CD4-positive, alpha-beta T cell treated with Interleukin-6 at 100 ng/mL for 8 hours (primary cell): Measurements from ENCODE around the gene NXT1.

Experiments
- DNase-seq: peaks from one replicate; pipeline ENCODE4 v3.0.0-alpha.2; 2020; ENCODE audit warnings: mixed read lengths, low spot score

The NXT1 gene

DNA sequence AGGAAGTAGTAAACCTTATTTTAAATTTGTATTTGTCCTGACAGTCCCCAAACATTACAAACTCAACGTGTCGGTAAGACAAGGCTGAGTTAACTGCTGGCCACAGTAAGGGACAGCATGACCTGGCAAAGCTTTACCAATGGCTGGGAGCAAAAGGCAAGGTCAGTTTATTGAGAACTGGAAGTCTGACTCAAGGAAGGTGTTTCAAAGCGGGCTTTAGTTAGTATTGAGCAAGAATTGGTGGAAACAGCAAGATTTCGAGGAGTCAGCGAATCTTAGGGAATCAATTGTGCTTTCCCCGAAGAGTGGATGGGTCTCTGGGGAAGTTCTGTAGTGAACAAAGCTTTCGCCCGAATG, 10.5 kb downstream of the NXT1 start:
- no peak for DNase-seq

DNA sequence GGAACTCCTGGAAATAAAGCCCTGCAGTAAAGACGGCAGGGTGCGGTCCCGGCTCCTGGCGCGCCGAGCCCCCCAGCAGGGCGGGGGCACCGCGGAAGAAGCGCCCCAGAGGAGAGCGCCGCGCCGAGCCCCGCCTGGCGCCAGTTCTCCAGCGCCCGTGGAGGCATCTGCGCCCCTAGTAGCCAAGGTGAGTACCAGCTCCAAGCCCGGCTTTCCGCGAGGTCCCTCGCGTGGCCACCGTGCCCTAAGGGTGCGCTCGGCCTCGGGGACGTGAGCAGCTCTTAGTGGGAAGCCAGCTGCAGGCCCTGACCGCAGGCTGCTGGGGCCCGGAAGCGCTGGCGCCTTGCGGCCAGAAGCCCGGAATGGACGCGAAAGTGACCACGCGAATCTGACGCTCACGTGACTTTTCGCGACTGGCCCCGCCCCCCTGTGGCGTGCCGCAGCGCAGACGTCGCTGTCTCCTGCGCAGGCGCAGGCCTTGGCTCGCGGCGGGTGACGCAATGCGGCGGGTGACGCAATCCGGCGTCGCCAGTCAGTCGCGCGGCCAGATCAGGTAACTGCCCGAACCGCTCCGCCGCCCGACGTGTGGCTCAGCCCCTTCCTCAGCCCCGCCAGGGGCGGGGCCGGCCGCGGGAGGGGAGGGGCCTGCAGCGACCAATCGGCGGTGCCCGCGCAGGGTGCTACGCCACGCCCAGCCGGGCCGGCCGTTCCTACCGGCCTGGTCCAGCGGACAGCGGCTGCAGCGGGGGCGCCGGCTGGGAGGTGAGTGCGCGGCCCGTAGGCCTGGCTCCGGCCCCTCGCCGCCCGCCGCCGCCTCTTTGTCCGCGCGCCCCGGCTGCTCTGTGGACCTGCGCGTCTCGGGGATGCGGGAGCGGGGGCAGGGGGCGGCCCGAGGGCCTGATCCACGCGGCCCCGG, 11.1 kb downstream of the NXT1 start, which contains the start of gene GZF1:
GZF1 (plus strand) TSS at position 707 of the 916 bp plus-strand sequence. CDS start 2,202 bp downstream, outside the sequence.
- DNase-seq = peak; percentile 98

DNA sequence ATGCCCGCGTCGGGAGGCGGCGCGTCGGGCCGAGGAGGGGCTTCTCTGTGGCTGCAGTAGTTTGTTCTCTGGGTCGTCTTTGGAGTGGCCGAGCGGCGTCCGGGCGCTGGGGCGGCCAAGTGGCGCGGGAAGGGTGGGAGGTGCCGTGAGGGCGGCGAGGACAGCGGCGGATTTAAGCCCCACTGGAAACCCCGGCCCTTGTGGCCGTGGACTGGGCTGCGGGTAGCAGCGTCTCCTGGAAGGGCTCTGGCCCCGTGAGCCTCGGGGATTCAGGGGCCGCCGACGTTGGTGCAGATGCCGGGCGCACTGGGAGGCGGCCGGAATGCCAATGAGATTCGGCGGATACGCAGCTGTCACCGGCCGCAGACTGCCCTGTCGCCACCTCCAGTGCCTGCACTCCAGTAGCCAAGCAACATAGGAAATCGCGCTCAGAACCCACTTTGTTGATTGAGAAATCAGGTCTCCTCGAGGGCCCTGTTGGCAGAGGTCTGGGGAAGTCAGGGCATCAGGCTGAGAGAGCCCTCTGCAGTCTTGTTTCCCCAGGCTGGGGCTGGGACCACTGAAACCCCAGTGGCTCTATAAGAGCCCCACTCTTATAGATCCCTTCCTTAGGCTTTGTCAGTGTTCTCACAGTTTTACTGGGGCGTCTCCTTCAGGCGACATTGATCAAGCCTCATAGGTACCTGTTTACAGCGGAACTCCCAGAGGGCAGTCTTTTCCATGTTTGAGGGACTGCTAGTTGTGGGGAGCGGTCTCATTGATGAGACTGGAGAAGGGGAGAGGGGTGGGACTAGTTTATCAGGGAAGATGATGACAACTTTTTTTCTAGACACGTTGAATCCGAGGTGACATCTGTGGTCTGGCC, 12.0 kb downstream of the NXT1 start:
- peak; percentile 15 for DNase-seq

DNA sequence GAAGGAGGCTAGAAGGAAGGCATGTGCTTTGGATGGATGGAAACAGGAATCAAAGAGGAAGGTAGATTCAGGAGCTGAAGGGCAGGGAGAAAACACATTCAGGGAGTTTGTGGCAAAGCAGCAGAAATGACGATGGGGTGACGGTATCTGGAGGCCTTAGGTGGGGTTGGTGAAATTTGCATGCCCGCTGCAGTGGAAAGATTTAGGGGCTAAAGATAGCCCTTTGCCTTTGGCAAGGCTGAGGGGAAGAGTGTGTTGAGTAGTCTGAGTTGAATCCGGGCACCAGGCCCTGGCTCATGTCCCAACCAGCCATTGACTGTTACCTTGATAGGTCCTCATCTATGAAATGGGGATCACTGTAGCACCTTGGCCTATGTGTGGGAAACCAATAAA, 12.7 kb downstream of the NXT1 start:
- no peak for DNase-seq

DNA sequence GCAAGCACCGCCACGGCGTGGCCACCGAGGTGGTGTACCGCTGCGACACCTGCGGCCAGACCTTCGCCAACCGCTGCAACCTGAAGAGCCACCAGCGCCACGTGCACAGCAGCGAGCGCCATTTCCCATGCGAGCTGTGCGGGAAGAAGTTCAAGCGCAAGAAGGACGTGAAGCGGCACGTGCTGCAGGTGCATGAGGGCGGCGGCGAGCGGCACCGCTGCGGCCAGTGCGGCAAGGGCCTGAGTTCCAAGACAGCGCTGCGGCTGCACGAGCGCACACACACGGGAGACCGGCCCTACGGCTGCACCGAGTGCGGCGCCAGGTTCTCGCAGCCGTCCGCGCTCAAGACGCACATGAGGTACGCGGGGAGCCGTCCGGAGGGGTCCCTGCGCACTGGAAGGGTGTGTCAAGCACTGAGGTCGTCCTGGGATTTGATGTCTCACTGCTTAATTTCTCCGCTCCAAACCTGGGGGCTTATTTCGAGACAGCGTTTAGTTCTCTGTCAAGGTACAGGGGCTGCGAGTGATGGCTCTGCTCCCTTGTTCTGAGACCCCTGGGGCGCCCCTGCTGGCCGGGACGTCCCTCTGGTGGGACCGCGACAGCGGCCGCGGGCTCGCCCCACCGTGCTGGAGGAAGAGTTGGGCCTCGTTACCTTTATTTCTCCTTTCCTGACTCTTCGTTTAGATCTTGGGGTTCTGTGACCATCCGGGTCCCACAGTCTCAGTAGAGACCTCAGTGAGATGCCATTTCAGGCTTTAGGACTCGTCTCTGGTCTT, 15.0 kb downstream of the NXT1 start:
- DNase-seq = no peak

DNA sequence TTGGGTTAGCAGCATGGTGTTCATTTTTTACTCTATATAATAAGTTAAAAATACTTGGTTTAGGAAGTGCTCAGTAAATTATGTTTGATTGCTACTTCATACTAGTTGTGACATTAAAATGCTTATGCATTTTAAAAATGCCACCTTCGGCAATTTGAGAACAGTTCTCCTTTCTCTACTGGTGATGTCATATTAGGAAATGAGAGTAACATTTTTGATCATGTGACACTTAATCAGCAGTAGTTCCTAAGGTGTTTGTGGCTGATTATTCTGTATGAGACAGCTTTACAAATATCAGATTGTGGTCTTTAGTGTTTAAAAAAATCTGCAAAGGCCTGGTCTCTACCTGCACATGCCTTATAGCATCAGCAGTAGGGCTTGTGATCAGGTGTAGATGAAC, 15.8 kb downstream of the NXT1 start:
- DNase-seq = no peak

DNA sequence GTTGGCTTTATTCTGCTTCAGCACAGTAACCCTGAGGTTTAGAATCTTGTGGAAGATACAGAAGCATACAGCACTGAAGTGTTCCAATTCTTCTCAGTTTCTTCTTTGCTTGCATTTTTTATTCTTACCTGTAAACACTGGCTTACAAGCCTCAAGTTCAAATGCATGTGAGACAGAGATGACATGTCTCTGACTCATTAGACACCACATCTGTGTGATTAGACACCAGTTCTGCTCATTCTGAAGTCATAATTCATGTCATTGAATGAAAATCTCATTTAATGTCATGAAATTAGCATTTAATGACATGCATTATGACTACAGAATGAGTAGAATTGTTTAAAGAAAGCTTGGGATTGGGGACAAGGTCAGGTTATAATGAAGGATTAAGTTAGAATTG, 17.2 kb downstream of the NXT1 start:
- no peak for DNase-seq

DNA sequence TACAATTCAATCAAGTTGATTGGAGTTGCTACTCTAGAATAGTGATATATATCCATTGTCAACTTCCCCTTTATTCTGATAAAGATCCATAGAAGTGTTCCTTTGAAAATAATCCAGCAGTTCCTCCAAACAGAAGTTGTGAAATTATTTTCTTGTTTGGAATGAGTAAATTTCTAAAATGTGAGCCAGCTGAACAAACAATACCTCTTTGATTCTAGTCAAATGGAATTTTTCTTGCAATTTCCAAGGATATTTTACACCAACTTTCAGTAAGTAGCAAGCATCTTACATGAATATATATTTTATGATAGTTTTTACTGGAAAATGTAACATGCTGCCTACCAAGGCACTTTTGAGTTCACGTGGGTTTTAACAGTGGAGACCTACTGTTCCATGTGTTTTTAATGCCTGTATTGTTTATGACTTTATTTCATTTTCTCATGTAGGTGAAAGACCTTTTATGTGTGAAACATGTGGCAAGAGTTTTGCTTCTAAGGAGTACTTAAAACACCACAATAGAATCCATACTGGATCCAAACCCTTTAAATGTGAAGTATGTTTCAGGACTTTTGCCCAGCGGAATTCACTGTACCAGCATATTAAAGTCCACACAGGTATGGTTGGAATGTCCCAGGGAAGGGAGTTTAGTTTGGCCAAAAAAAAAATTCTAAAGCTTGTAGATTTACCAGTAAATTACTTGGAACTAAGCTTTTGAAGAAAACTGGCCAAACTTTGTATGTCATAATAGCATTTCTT, 17.9 kb downstream of the NXT1 start:
- DNase-seq = no peak

DNA sequence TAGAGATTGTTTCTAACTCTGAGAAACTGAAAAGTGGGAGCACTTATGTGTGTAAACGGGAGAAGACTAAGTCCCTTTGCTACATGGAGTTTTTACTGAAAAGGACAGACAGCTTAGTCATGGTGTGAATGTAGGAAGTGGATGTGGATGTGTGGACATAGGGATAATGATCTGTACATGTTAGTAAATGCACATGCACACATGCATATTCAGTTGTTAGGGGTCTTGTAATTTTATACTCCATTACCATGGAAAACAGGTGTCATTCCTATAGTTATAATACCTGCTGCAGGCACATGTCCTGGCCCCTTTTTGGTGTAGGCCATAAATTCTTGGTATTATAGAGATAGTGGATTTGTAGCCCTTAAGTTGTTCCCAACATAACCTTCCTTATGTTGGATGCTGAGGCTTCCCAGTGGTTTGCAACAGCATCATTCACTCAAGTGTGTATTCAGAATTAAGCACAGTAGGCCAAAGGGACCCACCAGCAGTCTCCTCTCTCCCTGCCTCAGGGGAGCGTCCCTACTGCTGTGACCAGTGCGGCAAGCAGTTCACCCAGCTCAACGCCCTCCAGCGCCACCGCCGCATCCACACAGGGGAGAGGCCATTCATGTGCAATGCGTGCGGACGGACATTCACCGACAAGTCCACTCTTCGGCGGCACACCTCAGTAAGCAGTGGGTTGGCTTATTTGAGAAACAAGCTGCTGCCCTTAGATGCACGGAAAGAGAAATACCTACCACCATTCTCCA, 18.7 kb downstream of the NXT1 start:
- DNase-seq = no peak

DNA sequence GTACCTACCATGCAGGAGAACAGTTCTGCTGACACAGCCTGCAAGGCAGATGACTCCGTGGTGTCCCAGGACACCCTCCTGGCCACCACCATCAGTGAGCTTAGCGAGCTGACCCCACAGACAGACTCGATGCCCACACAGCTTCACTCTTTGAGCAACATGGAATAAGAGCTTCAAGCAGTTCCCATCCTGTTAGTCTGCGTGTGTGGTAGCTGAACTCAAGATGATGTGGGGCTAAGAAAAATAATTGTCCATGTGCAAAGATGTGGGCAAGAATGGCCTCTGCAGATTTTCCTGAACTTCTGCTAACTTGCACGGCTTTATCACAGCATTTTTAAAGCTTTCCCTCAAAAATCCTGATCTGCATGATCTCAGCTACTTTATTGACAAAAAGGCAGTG, 19.7 kb downstream of the NXT1 start:
- no peak for DNase-seq

DNA sequence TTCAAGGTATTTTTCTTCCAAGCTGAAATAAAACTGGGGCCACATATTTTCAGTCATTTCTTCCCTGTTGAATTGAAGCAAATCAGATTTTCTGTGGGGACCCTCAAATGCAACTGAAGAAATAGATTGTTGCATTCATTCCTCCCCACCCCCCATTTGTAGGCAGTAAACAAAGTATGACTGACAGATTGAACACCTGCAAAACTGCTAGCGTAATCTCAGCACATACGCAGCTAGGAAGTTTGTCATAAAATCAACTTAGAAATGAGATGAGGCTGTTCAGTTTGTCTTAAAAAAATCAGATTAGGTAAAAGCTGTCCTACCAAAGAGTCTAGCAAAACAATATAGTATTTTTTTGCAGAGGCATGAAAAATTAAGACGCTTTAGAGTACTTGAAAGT, 20.3 kb downstream of the NXT1 start:
- no peak for DNase-seq

DNA sequence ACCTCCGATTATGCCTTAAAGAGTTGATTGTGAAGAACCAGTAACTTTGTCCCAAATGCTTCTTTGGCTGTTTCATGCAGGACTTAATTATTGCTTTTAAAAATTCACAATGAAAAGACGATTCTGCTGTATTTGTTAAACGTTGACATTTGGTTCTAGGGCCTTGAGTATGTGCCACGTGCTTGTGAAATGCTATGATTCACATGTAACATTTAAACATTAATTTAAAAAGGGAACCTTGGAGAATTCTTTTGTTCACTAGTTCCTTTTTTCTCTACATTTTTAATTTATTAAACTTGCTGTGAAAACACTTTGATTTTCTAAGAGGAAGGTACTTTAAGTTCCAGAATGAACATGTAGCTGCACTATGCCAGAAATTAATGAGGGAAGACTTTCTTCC, 20.9 kb downstream of the NXT1 start:
- no peak for DNase-seq

DNA sequence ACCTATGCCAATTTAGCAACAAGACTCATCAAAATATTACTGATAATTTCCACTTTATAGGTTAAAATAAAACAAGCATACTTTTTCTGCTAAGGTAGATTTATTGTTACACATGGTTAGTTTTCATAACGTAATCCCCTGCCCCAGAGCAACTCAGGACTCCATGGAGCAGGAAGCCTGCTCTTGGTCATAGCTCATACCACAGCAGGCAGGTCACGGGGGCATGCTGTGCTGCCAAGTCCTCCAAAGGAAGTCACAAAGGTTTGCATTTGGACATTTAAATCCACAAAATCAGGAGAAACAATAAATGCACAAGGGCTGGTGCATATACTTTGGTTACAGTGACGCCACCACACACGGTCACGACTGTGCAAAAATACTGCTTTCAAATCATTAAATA, 23.9 kb downstream of the NXT1 start:
- DNase-seq = no peak

DNA sequence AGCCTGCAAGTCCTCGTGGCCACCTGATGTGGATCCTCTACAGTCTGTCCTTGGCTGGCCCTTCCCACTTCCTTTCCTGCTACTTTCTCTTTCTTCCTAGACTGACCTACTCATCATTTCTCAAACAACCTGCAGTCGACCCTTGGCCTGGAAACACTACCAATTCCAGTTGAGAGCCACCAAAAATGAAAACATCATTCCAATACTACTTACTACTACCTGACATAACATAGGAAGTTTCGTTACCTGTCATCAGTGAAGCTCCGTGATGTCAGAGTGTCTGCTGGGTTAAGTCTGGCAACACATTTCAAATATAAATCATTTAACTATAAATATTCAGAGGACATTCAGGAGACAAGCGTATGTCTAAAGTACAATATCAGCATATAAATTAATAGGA, 25.2 kb downstream of the NXT1 start:
- DNase-seq = no peak

DNA sequence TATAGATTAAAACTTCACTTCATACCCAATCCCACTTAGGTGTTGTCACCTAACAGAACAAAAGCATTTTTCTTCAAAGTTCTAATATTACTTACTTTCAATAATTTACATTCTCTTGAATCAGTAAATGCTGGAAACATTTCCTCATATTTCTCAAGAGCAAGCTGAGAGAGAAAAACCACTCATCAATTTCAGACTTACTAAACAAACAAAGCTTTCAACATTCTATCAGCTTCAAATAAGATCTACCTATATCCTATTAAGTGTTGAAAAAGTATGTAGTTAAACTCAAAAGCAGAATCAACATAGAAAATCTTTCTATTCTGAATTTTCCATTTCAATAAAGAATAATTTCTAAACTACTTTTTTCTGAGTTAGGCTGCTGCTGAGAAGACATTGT, 29.2 kb downstream of the NXT1 start:
- DNase-seq = no peak

DNA sequence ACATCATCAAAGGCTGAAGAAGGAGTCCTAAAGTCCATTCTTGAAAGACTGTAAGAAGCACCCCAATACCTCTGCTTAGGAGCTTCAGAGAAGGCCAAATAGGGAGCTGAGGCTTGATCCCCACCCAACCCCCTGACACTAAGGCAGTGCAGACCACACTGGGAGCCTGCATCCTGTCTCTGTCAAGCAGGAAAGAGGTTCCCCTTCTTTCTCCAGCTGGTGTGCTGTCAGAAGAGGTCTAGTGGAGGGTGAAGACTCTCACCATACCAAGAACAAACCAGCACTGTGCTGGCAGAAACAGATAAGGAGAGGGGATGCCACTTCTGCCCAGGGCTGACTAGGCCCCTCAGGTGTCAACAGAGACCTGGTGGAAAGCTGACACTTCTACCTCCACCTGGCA, 31.3 kb downstream of the NXT1 start:
- DNase-seq = no peak

DNA sequence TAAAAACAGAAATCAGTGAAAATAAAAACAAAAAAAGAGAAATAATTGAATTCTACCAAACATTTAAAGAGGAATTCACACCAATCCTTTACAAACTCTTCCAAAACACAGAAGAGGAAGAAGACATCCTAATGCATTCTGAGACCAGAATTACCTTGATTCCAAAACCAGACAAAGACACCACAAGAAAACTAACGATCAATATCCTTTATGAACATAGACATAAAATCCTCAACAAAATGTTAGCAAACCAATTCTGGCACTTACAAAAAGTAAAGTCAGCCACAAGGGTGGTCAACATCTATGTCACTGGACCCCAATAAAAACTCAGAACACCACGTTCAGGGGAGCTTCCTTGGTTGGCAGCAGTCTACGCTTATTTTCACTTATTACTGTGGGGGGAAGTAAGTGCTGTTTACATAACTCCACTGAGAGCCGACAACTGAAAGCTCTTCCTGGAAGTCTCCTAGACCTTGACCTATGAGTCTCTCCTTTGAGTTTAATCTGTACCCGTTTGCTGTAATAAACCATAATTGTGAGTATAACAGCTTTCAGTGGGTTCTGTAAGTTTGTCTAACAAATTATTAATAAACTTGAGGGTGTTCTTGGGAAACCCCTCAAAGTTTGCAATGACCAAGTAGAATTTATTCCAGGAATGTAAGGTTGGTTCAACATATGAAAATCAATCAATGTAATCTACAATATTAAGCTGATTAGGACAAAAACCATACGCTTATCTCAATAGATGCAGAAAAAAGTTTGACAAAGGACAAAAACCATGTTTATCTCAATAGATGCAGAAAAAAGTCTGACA, 35.9 kb downstream of the NXT1 start:
- DNase-seq = no peak

DNA sequence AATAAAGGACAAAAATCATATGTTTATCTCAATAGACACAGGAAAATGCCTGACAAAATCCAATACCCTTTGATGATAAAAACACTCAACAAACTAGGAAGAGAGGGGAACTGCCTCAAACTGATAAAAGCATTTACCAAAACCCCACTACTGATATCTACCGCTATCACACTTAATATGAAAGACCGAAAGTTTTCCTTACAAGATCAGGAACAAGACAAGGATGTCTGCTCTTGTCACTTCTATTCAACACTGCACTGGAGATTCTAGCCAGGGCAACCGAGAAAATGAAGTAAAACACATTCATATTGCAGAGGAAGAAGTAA, 36.5 kb downstream of the NXT1 start:
- no peak for DNase-seq

DNA sequence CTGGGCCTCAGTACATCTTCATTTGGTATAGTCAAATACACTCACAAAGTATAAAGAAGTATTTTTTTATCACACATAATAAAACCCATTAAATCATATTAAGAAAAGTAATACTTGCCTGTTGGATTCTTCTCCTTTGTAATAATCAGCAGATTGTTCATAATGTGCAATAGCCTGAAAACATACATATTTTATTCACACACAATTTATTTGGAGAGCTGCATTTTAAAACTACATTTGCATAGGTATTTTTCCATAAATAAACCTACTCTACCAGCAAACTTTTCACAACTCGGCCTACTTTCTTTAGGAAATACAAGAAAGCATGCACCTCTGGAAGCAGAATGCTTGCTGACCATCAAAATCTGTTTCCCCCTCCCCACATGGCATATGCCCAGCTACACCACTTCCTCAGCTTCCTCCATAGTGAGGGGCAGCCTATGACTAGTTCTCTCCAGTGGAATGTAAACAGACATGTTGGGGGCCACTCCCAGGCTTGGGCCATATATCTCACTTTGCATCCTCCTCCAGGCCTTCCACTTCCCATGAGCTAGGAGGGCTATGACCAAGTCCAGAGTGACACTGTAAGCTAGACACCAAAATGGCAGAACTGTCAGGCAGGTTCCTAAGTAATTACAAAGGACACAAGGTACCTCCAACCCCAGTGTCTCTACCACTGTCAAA, 39.6 kb downstream of the NXT1 start:
- no peak for DNase-seq
